Panc1 (cell line): Measurements from ENCODE around the gene SHLD1. TPM values are rescaled to one million over a fixed set of nuclear protein-coding genes. Genes with fewer than 3 reads are reported as not detected.

Experiments
- ATAC-seq: fragments of 200-7000 bp; cut with Tn5 transposase; 2 replicates; pipeline ENCODE4 v1.9.1; 2020; ENCODE audit warnings: mild to moderate bottlenecking, moderate library complexity
- BruUV-seq: library from RNA; stranded (reverse); fragments of 400-500 nt; replicated peaks from 2 replicates; lab custom pipeline; 2021; lab: Mats Ljungman, UMichigan
- CTCF ChIA-PET: fragments of 300-600 bp; sonication (Branson Sonifier 250); formaldehyde crosslinking; loops from one replicate; lab custom pipeline; 2022; ENCODE audit warnings: antibody characterized with exemption; lab: Charles Lee
- POLR2A ChIA-PET: fragments of 300-600 bp; sonication (Branson Sonifier 250); formaldehyde crosslinking; loops from one replicate; lab custom pipeline; 2022; ENCODE audit warnings: antibody characterized with exemption; lab: Charles Lee
- DNase-seq: peaks from one replicate; pipeline ENCODE4 v3.0.0-alpha.2; 2010; ENCODE audit warnings: low read depth, low spot score
- H3K27ac ChIP-seq: 2 replicates; pipeline ENCODE4 v1.5.1; 2011; ENCODE audit warnings: mild to moderate bottlenecking, low read length, inconsistent platforms
- H3K27me3 ChIP-seq: fragments of 200-500 bp; sonication (Bioruptor generic); 2 replicates; pipeline ENCODE4 v1.6.0; 2014; ENCODE audit warnings: low read length, inconsistent platforms; ENCODE audit not compliant: control insufficient read depth, insufficient read depth
- H3K36me3 ChIP-seq: fragments of 200-500 bp; sonication (Bioruptor generic); 2 replicates; pipeline ENCODE4 v1.5.1; 2014; ENCODE audit warnings: inconsistent platforms, mild to moderate bottlenecking, low read length, moderate library complexity; ENCODE audit not compliant: control insufficient read depth, insufficient read depth
- H3K4me1 ChIP-seq: 2 replicates; pipeline ENCODE4 v1.5.1; 2011; ENCODE audit warnings: inconsistent platforms, mild to moderate bottlenecking, low read length, moderate library complexity; ENCODE audit not compliant: control insufficient read depth, insufficient read depth
- H3K4me3 ChIP-seq, 2 experiments: 2 replicates each; pipeline ENCODE4 v1.5.1; 2011 to 2012; ENCODE audit warnings: low read depth in 2 of 2, low read length in 2 of 2, mild to moderate bottlenecking in 2 of 2, inconsistent platforms in 1 of 2, moderate library complexity in 1 of 2
- H3K9me3 ChIP-seq: fragments of 200-500 bp; sonication (Bioruptor generic); 2 replicates; pipeline ENCODE4 v1.5.1; 2014; ENCODE audit warnings: low read depth, mild to moderate bottlenecking, inconsistent platforms, low read length, moderate library complexity; ENCODE audit not compliant: control insufficient read depth, insufficient read depth
- CTCF ChIP-seq: fragments of 450-650 bp; IDR thresholded peaks from 2 replicates; pipeline ENCODE4 v1.5.1; 2017; ENCODE audit warnings: mild to moderate bottlenecking
- POLR2AphosphoS5 ChIP-seq: IDR thresholded peaks from 2 replicates; pipeline ENCODE4 v1.6.1; 2012; ENCODE audit warnings: mild to moderate bottlenecking, low read depth, low read length, moderate library complexity
- SIN3A ChIP-seq: IDR thresholded peaks from 2 replicates; pipeline ENCODE4 v1.6.1; 2012; ENCODE audit warnings: low read depth, mild to moderate bottlenecking, low read length, moderate library complexity, borderline replicate concordance; ENCODE audit not compliant: insufficient read depth
- TCF7L2 ChIP-seq: IDR thresholded peaks from 2 replicates; pipeline ENCODE4 v1.6.1; 2011; ENCODE audit warnings: mild to moderate bottlenecking, low read depth, low read length, inconsistent platforms
- in situ Hi-C: cut with HindIII; loops from 2 replicates; pipeline ENCODE4 v1.10.0; 2016; ENCODE audit warnings: low sequenced_read_pairs, low pct_unique_long_range_greater_than_20kb
- intact Hi-C: fragments of 100-400 bp; cut with micrococcal nuclease; formaldehyde crosslinking; loops from one replicate; pipeline ENCODE4 v1.10.0; 2022; ENCODE audit not compliant: unreplicated experiment
- total RNA-seq: library from RNA; stranded (reverse); gene quantifications from one replicate; pipeline ENCODE4 v1.2.1, GENCODE V29; 2021; ENCODE audit not compliant: unreplicated experiment
- TF ChIP-seq, protein P1 (sequence below), 2 experiments: IDR thresholded peaks; 2 replicates each; pipeline ENCODE4 v1.6.1; 2011 to 2012; ENCODE audit warnings: low read depth in 2 of 2, control low read depth in 1 of 2, low read length in 1 of 2, mild to moderate bottlenecking in 1 of 2, moderate library complexity in 1 of 2; ENCODE audit not compliant: insufficient read depth in 1 of 2

SHLD1 gene
- total RNA-seq, 1 experiment from 2014 or later = 4.3 TPM

DNA sequence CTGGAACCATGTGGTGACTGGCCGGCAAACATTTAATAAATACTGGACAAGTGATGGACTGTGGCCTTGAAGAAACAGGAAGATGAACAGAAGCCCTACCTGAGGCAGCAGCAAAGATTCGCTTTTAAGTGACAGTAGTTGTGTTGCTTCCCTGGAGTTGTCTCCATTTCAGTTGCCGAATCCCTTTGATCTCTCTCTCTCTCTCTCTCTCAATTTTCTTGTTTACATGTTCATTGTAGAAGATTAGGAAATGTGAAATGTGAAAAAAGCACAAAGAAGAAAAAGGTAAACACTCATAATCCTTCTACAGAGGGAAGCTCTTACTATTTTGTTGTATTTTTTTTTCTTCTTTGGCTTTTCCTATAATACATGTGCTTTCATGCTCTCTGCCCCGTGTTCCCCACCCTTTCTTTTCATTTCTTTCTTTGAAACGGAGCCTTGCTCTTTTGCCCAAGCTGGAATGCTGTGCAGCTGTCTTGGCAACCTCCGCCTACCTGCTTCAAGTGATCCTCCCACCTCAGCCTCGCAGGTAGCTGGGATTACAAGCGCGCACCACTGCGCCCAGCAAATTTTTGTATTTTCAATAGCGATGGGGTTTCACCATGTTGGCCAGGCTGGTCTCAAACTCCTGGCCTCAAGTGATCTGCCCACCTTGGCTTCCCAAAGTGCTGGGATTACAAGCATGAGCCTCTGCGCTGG, 81.5 kb downstream of the SHLD1 start:
- BruUV-seq = no TSS peak
- no peaks in the 10 kb centered on the region for H3K4me1 ChIP-seq
- in situ Hi-C loops (no loop called here), intact Hi-C loops (no loop called here)
- no peak overlapping the region for H3K27ac ChIP-seq
- no peak for ATAC-seq
- no peak for DNase-seq
- ChIA-PET POLR2A (no interaction called here), CTCF (no interaction called here)
- H3K4me3 ChIP-seq = no peak overlapping the region
- no peaks in the 10 kb centered on the region for H3K9me3 ChIP-seq
- TF ChIP-seq POLR2AphosphoS5 = no peak
- TF ChIP-seq, protein P1, sequence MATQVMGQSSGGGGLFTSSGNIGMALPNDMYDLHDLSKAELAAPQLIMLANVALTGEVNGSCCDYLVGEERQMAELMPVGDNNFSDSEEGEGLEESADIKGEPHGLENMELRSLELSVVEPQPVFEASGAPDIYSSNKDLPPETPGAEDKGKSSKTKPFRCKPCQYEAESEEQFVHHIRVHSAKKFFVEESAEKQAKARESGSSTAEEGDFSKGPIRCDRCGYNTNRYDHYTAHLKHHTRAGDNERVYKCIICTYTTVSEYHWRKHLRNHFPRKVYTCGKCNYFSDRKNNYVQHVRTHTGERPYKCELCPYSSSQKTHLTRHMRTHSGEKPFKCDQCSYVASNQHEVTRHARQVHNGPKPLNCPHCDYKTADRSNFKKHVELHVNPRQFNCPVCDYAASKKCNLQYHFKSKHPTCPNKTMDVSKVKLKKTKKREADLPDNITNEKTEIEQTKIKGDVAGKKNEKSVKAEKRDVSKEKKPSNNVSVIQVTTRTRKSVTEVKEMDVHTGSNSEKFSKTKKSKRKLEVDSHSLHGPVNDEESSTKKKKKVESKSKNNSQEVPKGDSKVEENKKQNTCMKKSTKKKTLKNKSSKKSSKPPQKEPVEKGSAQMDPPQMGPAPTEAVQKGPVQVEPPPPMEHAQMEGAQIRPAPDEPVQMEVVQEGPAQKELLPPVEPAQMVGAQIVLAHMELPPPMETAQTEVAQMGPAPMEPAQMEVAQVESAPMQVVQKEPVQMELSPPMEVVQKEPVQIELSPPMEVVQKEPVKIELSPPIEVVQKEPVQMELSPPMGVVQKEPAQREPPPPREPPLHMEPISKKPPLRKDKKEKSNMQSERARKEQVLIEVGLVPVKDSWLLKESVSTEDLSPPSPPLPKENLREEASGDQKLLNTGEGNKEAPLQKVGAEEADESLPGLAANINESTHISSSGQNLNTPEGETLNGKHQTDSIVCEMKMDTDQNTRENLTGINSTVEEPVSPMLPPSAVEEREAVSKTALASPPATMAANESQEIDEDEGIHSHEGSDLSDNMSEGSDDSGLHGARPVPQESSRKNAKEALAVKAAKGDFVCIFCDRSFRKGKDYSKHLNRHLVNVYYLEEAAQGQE (IDR thresholded peaks at IDR 0.05; ENCODE audit: insufficient read depth in 1 of 2, low read depth in 2 of 2, low read length in 1 of 2) = no peak
- no peak for TF ChIP-seq CTCF
- TF ChIP-seq TCF7L2 = no peak
- TF ChIP-seq SIN3A = no peak
- no peaks in the 10 kb centered on the region for H3K27me3 ChIP-seq
- no peaks in the 10 kb centered on the region for H3K36me3 ChIP-seq

DNA sequence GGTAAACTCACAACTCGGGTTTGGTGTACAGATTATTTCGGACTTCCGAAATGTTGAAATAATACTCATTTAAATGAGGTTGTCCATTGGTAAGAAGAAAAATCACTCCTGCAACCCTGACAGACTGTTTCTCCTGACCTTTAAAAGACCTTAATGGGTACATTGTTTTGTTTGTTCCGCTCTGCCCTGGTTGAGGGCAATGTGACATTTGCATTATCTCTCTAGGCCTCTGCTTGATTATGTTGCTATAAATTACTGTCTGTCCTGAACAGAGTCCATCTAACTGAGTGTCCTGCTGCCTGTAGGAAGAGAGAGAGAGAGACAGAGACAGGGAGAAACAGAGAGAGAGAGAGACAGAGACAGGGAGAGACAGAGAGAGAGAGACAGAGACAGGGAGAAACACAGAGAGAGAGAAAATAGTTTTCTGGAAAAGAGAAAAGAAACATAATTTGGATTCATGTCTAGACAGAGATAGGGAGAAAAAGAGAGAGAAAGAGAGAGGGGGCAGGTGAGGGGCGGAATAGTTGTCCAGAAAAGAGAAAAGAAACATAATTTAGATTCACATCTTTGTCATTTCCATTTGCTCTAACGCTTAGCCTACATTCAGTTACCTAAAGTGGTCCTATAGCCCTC, 83.2 kb downstream of the SHLD1 start:
- Histone ChIP-seq H3K27me3 (no peaks in the 10 kb centered on the region), H3K9me3 (no peaks in the 10 kb centered on the region), H3K27ac (no peak overlapping the region), H3K4me1 (no peaks in the 10 kb centered on the region), H3K4me3 (no peak overlapping the region), H3K36me3 (no peaks in the 10 kb centered on the region)
- ChIA-PET POLR2A (no interaction called here), CTCF (no interaction called here)
- no peak for TF ChIP-seq TCF7L2
- TF ChIP-seq SIN3A = no peak
- no peak for TF ChIP-seq POLR2AphosphoS5
- no peak for TF ChIP-seq CTCF
- TF ChIP-seq, protein P1 (IDR thresholded peaks at IDR 0.05; ENCODE audit: insufficient read depth in 1 of 2, low read depth in 2 of 2, low read length in 1 of 2) = no peak
- intact Hi-C loops (no loop called here), in situ Hi-C loops (no loop called here)
- no peak for ATAC-seq
- no peak for DNase-seq
- BruUV-seq = no TSS peak
